ENCODE results near the gene COL4A2.

Gene COL4A2

GRCh38 chr13:110363010-110363409 is 55.9 kb downstream of the COL4A2 start:
- peaks cover 6% of the 10 kb centered on the region for H3K4me1 ChIP-seq (ENCODE audit: insufficient read depth, low read length)
- no peaks in the 10 kb centered on the region for H3K9me3 ChIP-seq (ENCODE audit: low read length)
- no peaks in the 10 kb centered on the region for H3K27me3 ChIP-seq (ENCODE audit: insufficient read depth, low read length)
- H3K4me3 ChIP-seq (ENCODE audit: low read length), result no peak overlapping the region
- peaks cover 12% of the 10 kb centered on the region for H3K36me3 ChIP-seq (ENCODE audit: insufficient read depth, low read length)
- H2AFZ ChIP-seq (ENCODE audit: low read depth, low read length), result no peak overlapping the region

- Histone ChIP-seq H3K27me3 (ENCODE audit: insufficient read depth, low read length) (no peaks in the 10 kb centered on the region), H2AFZ (ENCODE audit: low read depth, low read length) (no peak overlapping the region), H3K36me3 (ENCODE audit: insufficient read depth, low read length) (peaks cover 6% of the 10 kb centered on the region), H3K4me3 (ENCODE audit: low read length) (no peak overlapping the region), H3K9me3 (ENCODE audit: low read length) (no peaks in the 10 kb centered on the region), H3K4me1 (ENCODE audit: insufficient read depth, low read length) (peaks cover 6% of the 10 kb centered on the region)
Measured at GRCh38 chr13:110364081-110364480, 57.0 kb downstream of the COL4A2 start.

GRCh38 chr13:110365876-110366275 is 58.8 kb downstream of the COL4A2 start:
- no peak overlapping the region for H3K4me3 ChIP-seq (ENCODE audit: low read length)
- no peaks in the 10 kb centered on the region for H3K9me3 ChIP-seq (ENCODE audit: low read length)
- peaks cover 6% of the 10 kb centered on the region for H3K4me1 ChIP-seq (ENCODE audit: insufficient read depth, low read length)
- H2AFZ ChIP-seq (ENCODE audit: low read depth, low read length), result no peak overlapping the region
- peaks cover 3% of the 10 kb centered on the region for H3K36me3 ChIP-seq (ENCODE audit: insufficient read depth, low read length)
- H3K27me3 ChIP-seq (ENCODE audit: insufficient read depth, low read length), result no peaks in the 10 kb centered on the region

DNA sequence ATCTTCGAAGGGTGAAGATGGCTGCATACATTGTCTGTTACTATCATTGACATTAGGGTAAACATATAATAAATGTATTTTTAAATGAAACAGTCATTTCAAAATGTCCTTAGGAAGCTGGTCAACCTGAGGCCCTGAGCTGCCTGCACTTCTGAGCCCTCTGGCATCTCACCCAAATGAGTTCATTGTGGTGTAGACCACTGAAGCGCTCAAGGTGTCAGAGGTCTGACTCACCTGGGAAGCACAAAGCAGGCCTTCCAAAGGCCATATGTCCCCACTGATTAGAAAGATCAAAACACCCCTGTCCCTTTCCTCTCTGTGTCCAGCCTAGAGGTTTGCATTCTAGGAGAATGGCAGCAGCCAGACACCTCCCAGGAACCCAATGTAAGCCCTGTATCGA is 59.6 kb downstream of the COL4A2 start:
- Histone ChIP-seq H3K4me3 (ENCODE audit: low read length) (no peak overlapping the region), H2AFZ (ENCODE audit: low read depth, low read length) (no peak overlapping the region), H3K36me3 (ENCODE audit: insufficient read depth, low read length) (no peaks in the 10 kb centered on the region), H3K9me3 (ENCODE audit: low read length) (no peaks in the 10 kb centered on the region), H3K27me3 (ENCODE audit: insufficient read depth, low read length) (no peaks in the 10 kb centered on the region), H3K4me1 (ENCODE audit: insufficient read depth, low read length) (peaks cover 10% of the 10 kb centered on the region)

DNA sequence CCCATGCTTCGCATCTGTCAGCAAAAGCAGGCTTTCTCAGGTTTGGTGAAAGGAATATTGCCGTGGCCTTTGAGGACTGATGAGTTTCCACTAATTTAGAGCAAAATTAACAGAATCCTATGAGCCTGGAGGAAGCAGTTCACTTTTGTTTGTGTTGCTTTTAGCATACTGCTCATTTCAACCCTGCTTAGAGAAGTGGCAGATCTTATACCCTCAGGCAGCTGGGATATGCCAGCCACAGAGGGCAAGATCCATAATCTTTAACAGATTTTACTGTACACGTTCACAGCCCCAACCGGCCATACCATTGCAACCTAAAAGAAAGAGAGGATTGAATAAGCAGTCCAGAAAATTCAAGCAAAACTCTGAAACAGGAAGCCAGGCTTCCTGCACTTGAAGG is 60.5 kb downstream of the COL4A2 start:
- no peaks in the 10 kb centered on the region for H3K36me3 ChIP-seq (ENCODE audit: insufficient read depth, low read length)
- H2AFZ ChIP-seq (ENCODE audit: low read depth, low read length), result no peak overlapping the region
- no peak overlapping the region for H3K4me3 ChIP-seq (ENCODE audit: low read length)
- H3K4me1 ChIP-seq (ENCODE audit: insufficient read depth, low read length), result peaks cover 18% of the 10 kb centered on the region
- no peaks in the 10 kb centered on the region for H3K27me3 ChIP-seq (ENCODE audit: insufficient read depth, low read length)
- H3K9me3 ChIP-seq (ENCODE audit: low read length), result no peaks in the 10 kb centered on the region

DNA sequence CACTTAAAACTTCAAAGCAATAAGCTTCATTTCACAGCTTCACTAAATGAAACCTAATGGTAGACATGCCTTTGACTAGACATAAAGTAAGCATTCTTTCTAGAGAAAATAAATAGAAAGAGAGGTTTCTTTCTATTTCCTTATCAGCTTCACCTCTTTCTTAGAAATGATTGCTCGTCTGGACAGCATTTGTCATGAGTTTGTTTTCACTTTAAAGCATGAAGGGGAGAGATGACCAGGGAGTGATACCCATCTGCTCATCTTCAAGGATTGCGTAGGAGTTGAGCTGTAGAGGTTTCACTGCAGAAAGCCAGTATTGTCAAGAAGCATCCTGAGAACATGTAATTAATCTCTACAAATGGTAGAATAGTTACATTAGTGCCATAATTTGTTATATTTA is 61.3 kb downstream of the COL4A2 start:
- H3K27me3 ChIP-seq (ENCODE audit: insufficient read depth, low read length), result no peaks in the 10 kb centered on the region
- no peak overlapping the region for H3K4me3 ChIP-seq (ENCODE audit: low read length)
- H3K36me3 ChIP-seq (ENCODE audit: insufficient read depth, low read length), result no peaks in the 10 kb centered on the region
- H3K9me3 ChIP-seq (ENCODE audit: low read length), result no peaks in the 10 kb centered on the region
- peaks cover 19% of the 10 kb centered on the region for H3K4me1 ChIP-seq (ENCODE audit: insufficient read depth, low read length)
- H2AFZ ChIP-seq (ENCODE audit: low read depth, low read length), result no peak overlapping the region

DNA sequence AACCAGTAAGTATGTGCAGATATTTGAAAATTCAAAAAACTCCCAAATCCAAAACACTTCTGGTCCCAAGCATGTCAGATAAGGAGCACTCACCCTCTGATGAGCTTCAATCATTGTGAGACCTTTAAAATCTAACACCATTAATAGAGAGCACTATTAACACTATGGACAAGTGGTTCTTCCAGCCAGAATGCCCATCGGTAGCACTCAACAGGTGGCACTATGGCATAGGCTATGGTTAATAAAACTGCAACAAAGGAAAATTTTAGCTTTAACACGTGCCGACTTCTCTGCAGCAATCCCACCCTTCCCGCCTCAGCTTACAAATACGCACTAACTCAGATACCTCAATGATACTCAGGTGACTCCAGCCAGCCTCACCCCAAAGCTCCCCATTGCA is 62.3 kb downstream of the COL4A2 start:
- Histone ChIP-seq H3K4me1 (ENCODE audit: insufficient read depth, low read length) (peaks cover 19% of the 10 kb centered on the region), H3K4me3 (ENCODE audit: low read length) (no peak overlapping the region), H3K9me3 (ENCODE audit: low read length) (no peaks in the 10 kb centered on the region), H2AFZ (ENCODE audit: low read depth, low read length) (no peak overlapping the region), H3K27me3 (ENCODE audit: insufficient read depth, low read length) (no peaks in the 10 kb centered on the region), H3K36me3 (ENCODE audit: insufficient read depth, low read length) (no peaks in the 10 kb centered on the region)

- Histone ChIP-seq H3K4me1 (ENCODE audit: insufficient read depth, low read length) (peaks cover 14% of the 10 kb centered on the region), H2AFZ (ENCODE audit: low read depth, low read length) (peak overlapping the region; percentile 4), H3K4me3 (ENCODE audit: low read length) (peak overlapping the region; percentile 7), H3K9me3 (ENCODE audit: low read length) (no peaks in the 10 kb centered on the region), H3K27me3 (ENCODE audit: insufficient read depth, low read length) (no peaks in the 10 kb centered on the region), H3K36me3 (ENCODE audit: insufficient read depth, low read length) (no peaks in the 10 kb centered on the region)
Measured at GRCh38 chr13:110371550-110372465, 64.7 kb downstream of the COL4A2 start.

GRCh38 chr13:110372676-110373075 is 65.6 kb downstream of the COL4A2 start:
- Histone ChIP-seq H3K27me3 (ENCODE audit: insufficient read depth, low read length) (no peaks in the 10 kb centered on the region), H3K36me3 (ENCODE audit: insufficient read depth, low read length) (no peaks in the 10 kb centered on the region), H3K4me1 (ENCODE audit: insufficient read depth, low read length) (peaks cover 14% of the 10 kb centered on the region), H3K9me3 (ENCODE audit: low read length) (no peaks in the 10 kb centered on the region), H2AFZ (ENCODE audit: low read depth, low read length) (no peak overlapping the region), H3K4me3 (ENCODE audit: low read length) (no peak overlapping the region)

- Histone ChIP-seq H2AFZ (ENCODE audit: low read depth, low read length) (no peak overlapping the region), H3K4me3 (ENCODE audit: low read length) (no peak overlapping the region), H3K4me1 (ENCODE audit: insufficient read depth, low read length) (peaks cover 14% of the 10 kb centered on the region), H3K27me3 (ENCODE audit: insufficient read depth, low read length) (no peaks in the 10 kb centered on the region), H3K36me3 (ENCODE audit: insufficient read depth, low read length) (no peaks in the 10 kb centered on the region), H3K9me3 (ENCODE audit: low read length) (no peaks in the 10 kb centered on the region)
Measured at GRCh38 chr13:110373617-110374016, 66.5 kb downstream of the COL4A2 start.

- Histone ChIP-seq H3K36me3 (ENCODE audit: insufficient read depth, low read length) (no peaks in the 10 kb centered on the region), H3K9me3 (ENCODE audit: low read length) (no peaks in the 10 kb centered on the region), H3K4me3 (ENCODE audit: low read length) (no peak overlapping the region), H3K4me1 (ENCODE audit: insufficient read depth, low read length) (peaks cover 20% of the 10 kb centered on the region), H3K27me3 (ENCODE audit: insufficient read depth, low read length) (no peaks in the 10 kb centered on the region), H2AFZ (ENCODE audit: low read depth, low read length) (no peak overlapping the region)
Measured at GRCh38 chr13:110374431-110375370, 67.6 kb downstream of the COL4A2 start.

DNA sequence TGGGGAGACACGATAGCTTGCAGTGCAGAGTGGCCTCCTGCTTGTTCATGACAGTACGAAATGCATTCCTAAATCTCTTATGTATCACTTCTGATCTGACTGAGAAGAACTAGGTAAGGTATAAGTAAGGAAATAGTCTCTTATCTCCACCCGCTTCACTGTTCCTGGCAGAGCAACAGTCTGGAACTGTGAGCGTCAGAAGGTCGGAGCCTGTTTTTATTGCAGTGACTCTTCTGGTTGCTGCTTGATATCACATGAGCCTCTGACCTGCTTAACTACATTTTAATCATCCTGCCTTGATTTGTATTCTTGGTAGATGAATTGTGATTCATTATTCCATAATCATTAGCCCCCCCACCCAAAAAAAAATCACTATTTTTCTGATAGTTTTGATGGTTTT is 69.0 kb downstream of the COL4A2 start:
- Histone ChIP-seq H3K36me3 (ENCODE audit: insufficient read depth, low read length) (no peaks in the 10 kb centered on the region), H3K4me1 (ENCODE audit: insufficient read depth, low read length) (peaks cover 29% of the 10 kb centered on the region), H2AFZ (ENCODE audit: low read depth, low read length) (no peak overlapping the region), H3K9me3 (ENCODE audit: low read length) (no peaks in the 10 kb centered on the region), H3K27me3 (ENCODE audit: insufficient read depth, low read length) (no peaks in the 10 kb centered on the region), H3K4me3 (ENCODE audit: low read length) (no peak overlapping the region)

DNA sequence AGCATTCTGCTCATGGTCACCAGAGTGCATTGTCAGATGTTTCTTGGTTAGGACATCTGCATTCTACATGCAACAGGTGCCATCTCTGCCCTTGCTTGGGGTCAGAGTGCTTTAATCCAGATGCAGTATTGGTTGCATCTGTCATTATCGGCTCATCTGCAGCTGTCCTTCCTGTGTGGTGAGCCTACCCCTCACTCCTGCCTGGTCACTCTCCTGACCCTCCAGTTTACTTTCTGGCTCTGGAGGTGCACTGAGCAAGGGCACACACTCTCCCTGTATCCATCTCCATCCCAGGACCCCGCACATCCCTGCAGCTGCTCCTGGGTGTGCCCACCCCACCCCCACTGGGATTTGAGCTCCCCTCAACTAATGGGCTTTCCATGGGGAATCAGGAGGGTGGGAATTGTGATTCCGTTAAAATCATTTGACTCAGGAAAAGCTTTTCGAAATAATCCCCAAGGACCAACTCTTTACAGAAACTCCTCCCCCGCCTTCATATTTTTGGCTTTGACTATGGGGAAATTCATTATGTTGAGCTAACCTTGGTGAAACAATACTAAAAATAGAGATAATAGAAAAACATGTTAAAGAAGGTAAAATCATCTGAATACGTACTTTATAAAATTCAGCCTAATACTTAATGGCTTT is 70.2 kb downstream of the COL4A2 start:
- Histone ChIP-seq H3K4me3 (ENCODE audit: low read length) (no peak overlapping the region), H2AFZ (ENCODE audit: low read depth, low read length) (no peak overlapping the region), H3K36me3 (ENCODE audit: insufficient read depth, low read length) (no peaks in the 10 kb centered on the region), H3K9me3 (ENCODE audit: low read length) (no peaks in the 10 kb centered on the region), H3K27me3 (ENCODE audit: insufficient read depth, low read length) (no peaks in the 10 kb centered on the region), H3K4me1 (ENCODE audit: insufficient read depth, low read length) (peaks cover 19% of the 10 kb centered on the region)

All from neuron (in vitro differentiated cells).